GM12892 (cell line): ENCODE data around the gene DUT.

Source experiments
- DNase-seq: peaks from one replicate; pipeline ENCODE4 v3.0.0; 2011; ENCODE audit not compliant: insufficient read length
- FAIRE-seq: peaks from 2 replicates; lab custom pipeline; 2011; peaks lifted over from hg19 to GRCh38; lab: Jason Lieb, UNC
- POLR2A ChIP-seq: IDR thresholded peaks from 2 replicates; pipeline ENCODE4 v1.6.1; 2011; ENCODE audit warnings: low read depth, low read length, control low read depth
- POLR2AphosphoS5 ChIP-seq: IDR thresholded peaks from 2 replicates; pipeline ENCODE4 v1.6.1; 2011; ENCODE audit warnings: low read depth, low read length, control low read depth
- TAF1 ChIP-seq: IDR thresholded peaks from 2 replicates; pipeline ENCODE4 v1.6.1; 2011; ENCODE audit warnings: low read depth, mild to moderate bottlenecking, control low read depth, low read length, borderline replicate concordance

Gene DUT

DNA sequence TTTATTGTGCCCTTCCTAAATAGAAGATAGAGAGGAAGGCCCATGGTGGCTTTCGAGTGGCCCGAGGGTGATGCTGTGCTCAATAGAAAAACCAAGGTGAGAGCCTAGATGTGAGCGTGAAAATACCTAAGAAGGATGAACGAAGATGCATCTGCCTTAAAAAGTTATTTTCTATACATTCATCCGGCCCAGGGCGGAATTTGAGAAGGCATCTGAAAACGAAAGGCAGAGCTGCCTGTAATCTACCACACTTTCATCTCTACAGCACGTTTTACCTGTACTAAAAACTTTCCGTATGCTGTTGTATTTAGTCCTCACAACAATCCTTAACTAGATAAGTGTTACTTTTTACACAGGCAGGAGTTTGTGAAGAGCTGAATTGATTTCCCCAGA is 1.4 kb downstream of the DUT start:
- TF ChIP-seq POLR2AphosphoS5 (no peak), POLR2A (no peak)
- FAIRE-seq (peak; percentile 61), DNase-seq (no peak)

- no peak for DNase-seq
Observed at GRCh38 chr15:48333540-48333939, 2.3 kb downstream of the DUT start.

GRCh38 chr15:48334260-48334659 is 3.0 kb downstream of the DUT start:
- DNase-seq (no peak), FAIRE-seq (no peak)
- TF ChIP-seq POLR2AphosphoS5 (no peak), POLR2A (no peak)

More at GRCh38 chr15:48333540-48333939, 2.3 kb downstream of the DUT start:
- TF ChIP-seq TAF1 (no peak), POLR2A (no peak), POLR2AphosphoS5 (no peak)
- FAIRE-seq, result no peak

DNA sequence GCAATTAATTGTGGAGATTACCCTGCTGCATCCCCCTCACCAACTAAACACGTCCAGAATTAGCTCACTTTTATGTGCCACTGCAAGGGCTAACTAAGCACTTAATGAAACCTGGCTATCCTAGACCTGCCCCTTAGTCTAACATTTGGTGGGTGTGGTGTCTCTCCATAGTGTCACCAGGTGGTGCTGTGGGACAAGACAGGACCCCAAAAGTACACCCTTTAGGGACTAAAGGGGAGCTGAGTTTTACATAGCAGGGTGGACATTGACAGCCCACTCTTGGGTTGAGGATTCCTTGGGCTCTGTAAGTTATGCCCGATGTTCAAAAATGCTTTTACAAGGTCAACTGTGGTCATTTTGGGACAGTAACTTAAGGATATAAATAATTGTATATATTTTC is 5.7 kb downstream of the DUT start:
- TF ChIP-seq POLR2AphosphoS5, result no peak
- no peak for TF ChIP-seq POLR2A
- no peak for TF ChIP-seq TAF1
- DNase-seq, result no peak
- FAIRE-seq, result peak; percentile 79

DNA sequence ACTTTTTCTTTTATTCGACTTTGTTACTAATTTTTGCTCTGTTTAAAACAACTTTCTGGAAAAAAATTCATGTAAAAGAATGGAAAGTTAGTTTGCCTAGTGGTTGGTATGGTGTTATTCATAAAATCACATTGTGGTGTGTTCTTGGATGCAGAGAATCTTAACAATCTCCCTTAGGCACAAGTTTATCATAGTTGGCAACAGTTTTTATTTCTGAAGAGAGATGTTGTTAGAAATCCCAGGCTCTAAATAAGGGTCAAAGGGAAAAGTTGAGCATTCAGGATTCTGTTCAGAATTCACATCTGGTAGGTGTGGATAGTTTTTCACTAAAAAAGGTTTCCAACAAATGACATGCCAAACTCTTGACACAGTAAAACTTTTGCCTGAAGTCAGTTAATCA is 6.4 kb downstream of the DUT start:
- TF ChIP-seq POLR2A, result no peak
- TF ChIP-seq TAF1, result no peak
- TF ChIP-seq POLR2AphosphoS5, result no peak
- no peak for FAIRE-seq
- DNase-seq, result no peak

GRCh38 chr15:48340111-48340510 is 8.9 kb downstream of the DUT start:
- FAIRE-seq (peak; percentile 9), DNase-seq (no peak)
- TF ChIP-seq TAF1 (no peak), POLR2A (no peak), POLR2AphosphoS5 (no peak)

DNA sequence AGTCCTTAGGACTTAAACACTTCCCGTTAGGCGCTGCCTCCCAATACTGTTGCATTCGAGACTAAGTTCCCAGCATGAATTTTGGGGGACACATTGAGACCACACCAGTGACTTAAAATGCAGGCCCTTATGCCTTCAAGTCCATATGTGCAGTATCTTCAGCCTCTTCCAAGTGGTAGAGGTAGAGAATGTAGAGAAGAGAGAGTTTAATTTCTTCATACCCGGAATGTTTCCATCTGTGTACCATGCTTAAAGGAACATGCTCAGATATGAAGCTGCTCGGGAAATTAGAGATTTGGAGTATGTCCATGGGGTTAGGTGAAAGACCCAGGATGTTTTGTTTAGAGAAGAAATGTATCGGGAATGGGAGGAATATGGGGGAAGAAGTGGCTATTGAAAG is 12.6 kb downstream of the DUT start:
- DNase-seq (no peak), FAIRE-seq (no peak)
- TF ChIP-seq POLR2A (no peak), TAF1 (no peak), POLR2AphosphoS5 (peak; percentile 65; the same call in 1 of the 2 replicates)

DNA sequence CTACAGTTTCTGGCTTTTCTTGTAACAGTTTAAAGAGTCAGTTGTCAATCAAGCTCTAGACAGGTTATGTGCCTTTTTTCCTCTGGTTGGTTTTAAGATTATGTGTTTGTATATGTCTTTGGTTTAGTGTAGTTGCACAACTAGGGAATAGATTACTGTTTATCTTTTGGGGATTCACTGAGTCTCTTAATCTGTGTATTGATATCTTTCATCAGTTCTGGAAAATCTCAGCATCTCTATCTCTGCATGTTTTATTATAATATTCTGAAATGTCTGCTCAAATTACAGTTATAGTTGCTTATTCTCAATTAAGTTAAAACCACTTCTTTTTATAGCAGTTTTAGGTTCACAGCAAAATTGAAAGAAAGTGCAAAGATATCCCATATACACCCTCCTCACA is 14.3 kb downstream of the DUT start:
- no peak for TF ChIP-seq POLR2AphosphoS5
- TF ChIP-seq POLR2A, result no peak
- TF ChIP-seq TAF1, result no peak
- DNase-seq, result no peak
- no peak for FAIRE-seq

DNA sequence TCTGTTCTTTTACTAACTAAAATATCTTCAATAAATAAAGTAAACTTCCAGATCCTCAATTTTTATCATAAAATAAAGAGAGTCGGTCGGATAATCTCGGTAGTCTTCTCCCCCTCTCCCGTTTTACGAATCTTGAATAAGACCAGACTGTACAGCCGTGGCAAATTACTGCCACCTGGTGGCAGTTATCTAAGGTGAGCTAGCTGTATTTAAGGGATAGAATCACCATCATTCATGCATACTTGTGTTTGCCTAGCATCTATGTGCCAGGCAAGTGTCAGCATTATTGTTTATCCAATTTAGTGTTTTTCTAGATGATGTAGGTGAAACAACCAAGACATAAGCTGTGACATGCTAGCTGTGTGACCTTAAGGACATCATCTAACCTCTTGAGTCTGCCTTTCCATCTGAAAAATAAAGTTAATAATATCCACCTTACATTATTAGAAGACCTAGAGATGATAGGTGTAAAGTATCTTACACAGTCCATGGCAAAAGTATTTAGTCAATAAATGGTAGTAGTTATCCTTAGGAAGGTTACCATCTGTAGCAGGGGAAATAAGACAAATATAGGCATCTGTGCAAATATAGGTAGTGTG is 21.3 kb downstream of the DUT start:
- no peak for FAIRE-seq
- TF ChIP-seq TAF1, result no peak
- TF ChIP-seq POLR2A, result no peak
- no peak for TF ChIP-seq POLR2AphosphoS5
- no peak for DNase-seq

DNA sequence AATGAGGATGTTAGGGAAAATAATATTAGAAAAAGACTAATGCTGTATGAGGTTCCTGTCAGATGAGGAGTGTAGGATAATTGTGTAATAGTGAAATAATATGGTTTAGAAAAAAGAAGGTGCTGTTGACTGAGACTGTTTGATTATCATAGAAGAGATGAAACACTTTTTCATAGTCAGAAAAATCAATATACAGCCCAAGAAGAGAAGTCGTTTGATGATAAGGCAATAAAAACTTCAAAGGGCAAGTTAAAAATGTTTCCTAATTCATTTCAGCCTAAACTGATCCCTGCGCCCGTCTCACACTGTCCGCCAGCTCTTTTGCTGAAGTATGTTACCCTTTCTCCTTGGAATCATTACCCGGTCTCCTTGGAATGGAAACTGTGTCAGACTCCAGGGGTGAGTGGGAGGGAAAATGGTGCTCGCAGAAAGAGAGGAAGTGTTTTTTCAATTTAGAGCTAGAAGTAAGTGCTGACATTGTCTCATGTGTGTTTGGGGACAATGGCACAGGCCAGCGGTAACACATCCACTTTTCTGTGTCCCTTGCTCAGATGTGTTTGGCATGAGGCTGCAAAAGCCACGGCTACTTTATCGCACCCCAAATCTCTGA is 23.6 kb downstream of the DUT start:
- FAIRE-seq, result no peak
- DNase-seq, result no peak
- TF ChIP-seq POLR2AphosphoS5, result no peak
- TF ChIP-seq TAF1, result no peak
- TF ChIP-seq POLR2A, result no peak

DNA sequence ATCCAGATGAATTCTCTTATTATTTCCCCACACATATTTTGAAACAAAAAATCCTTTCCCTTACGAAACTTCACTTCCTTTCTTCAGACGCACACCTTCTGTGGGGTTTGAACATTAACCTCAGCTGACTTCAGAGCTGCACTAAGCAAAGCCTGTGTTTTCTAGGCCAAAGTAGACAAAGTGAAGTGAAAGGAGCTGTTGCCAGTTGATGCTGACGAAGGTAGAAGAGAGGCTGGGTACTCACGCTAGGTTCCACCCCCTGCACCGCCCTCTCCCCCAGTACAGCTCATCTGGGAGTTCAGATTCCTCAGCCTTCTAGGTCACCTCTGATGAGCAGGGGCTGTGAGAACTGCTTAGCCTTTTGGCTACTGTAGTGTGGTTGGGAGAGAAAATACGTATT is 24.1 kb downstream of the DUT start:
- TF ChIP-seq POLR2A (no peak), TAF1 (no peak), POLR2AphosphoS5 (no peak)
- FAIRE-seq, result no peak
- no peak for DNase-seq
